Mesenchymal stem cell (in vitro differentiated cells and primary cell): ENCODE measurements around the gene SELENOH.
"Not testable (repeated sequence)": the region's sequence is repeated elsewhere in the genome, so short reads cannot be mapped to it uniquely, and the experiment has no call there.

ENCODE experiments used
- DNase-seq: peaks from one replicate; pipeline ENCODE4 v3.0.0-alpha.2; 2013
- H2AFZ ChIP-seq: one replicate; pipeline ENCODE4 v1.6.1; 2013; ENCODE audit warnings: low read depth, mild to moderate bottlenecking, control low read depth, inconsistent platforms, low read length, moderate library complexity
- H2AK5ac ChIP-seq: 2 replicates; pipeline ENCODE4 v1.6.1; 2013; ENCODE audit warnings: low read length, moderate library complexity, mild to moderate bottlenecking, inconsistent platforms; ENCODE audit not compliant: severe bottlenecking
- H2BK120ac ChIP-seq: one replicate; pipeline ENCODE4 v1.6.1; 2013; ENCODE audit warnings: low read depth, mild to moderate bottlenecking, inconsistent platforms, low read length, moderate library complexity
- H2BK12ac ChIP-seq, 2 experiments: one replicate each; pipeline ENCODE4 v1.6.1; 2013; ENCODE audit warnings: inconsistent platforms in 2 of 2, low read length in 2 of 2, mild to moderate bottlenecking in 2 of 2, moderate library complexity in 2 of 2, control low read depth in 1 of 2
- H2BK15ac ChIP-seq: one replicate; pipeline ENCODE4 v1.6.1; 2013; ENCODE audit warnings: mild to moderate bottlenecking, low read depth, inconsistent platforms; ENCODE audit not compliant: poor library complexity, severe bottlenecking
- H2BK5ac ChIP-seq: 2 replicates; pipeline ENCODE4 v1.6.1; 2013; ENCODE audit warnings: low read depth, mild to moderate bottlenecking, low read length, control low read depth, inconsistent platforms; ENCODE audit not compliant: poor library complexity, severe bottlenecking
- H3K14ac ChIP-seq, 2 experiments: one replicate each; pipeline ENCODE4 v1.6.1; 2013; ENCODE audit warnings: inconsistent platforms in 2 of 2, low read length in 2 of 2, control low read depth in 1 of 2, mild to moderate bottlenecking in 1 of 2, moderate library complexity in 1 of 2
- H3K18ac ChIP-seq, 2 experiments: one replicate each; pipeline ENCODE4 v1.6.1; 2013; ENCODE audit warnings: inconsistent platforms in 2 of 2, low read length in 2 of 2, control low read depth in 1 of 2, low read depth in 1 of 2, mild to moderate bottlenecking in 1 of 2
- H3K23ac ChIP-seq, 2 experiments: one replicate each; pipeline ENCODE4 v1.6.1; 2013; ENCODE audit warnings: inconsistent platforms in 2 of 2, low read length in 2 of 2, mild to moderate bottlenecking in 2 of 2, moderate library complexity in 2 of 2, control low read depth in 1 of 2
- H3K27ac ChIP-seq: 2 replicates; pipeline ENCODE4 v1.5.1; 2013; ENCODE audit warnings: mild to moderate bottlenecking, moderate library complexity, low read length, control low read depth, inconsistent platforms; ENCODE audit not compliant: poor library complexity, severe bottlenecking
- H3K27me3 ChIP-seq, 2 experiments: 2 replicates each; pipeline versions ENCODE4 v1.6.1 to v1.7.0; 2013; ENCODE audit warnings: low read length in 2 of 2, mild to moderate bottlenecking in 2 of 2, moderate library complexity in 2 of 2, control low read depth in 1 of 2, inconsistent platforms in 1 of 2; ENCODE audit not compliant: control insufficient read depth in 1 of 2, insufficient read depth in 1 of 2
- H3K36me3 ChIP-seq, 2 experiments: 2 replicates each; pipeline versions ENCODE4 v1.6.1 to v1.7.0; 2013; ENCODE audit warnings: low read length in 2 of 2, control low read depth in 1 of 2, inconsistent platforms in 1 of 2, low read depth in 1 of 2, mild to moderate bottlenecking in 1 of 2; ENCODE audit not compliant: insufficient read depth in 2 of 2, control insufficient read depth in 1 of 2
- H3K4ac ChIP-seq, 2 experiments: one replicate each; pipeline ENCODE4 v1.6.1; 2013; ENCODE audit warnings: inconsistent platforms in 2 of 2, low read length in 2 of 2, mild to moderate bottlenecking in 2 of 2, moderate library complexity in 2 of 2, control low read depth in 1 of 2, low read depth in 1 of 2
- H3K4me1 ChIP-seq: 2 replicates; pipeline ENCODE4 v1.6.1; 2013; ENCODE audit warnings: low read depth, low read length, control low read depth; ENCODE audit not compliant: control insufficient read depth, insufficient read depth
- H3K4me2 ChIP-seq: 2 replicates; pipeline ENCODE4 v1.6.1; 2013; ENCODE audit warnings: low read length, mild to moderate bottlenecking, inconsistent platforms; ENCODE audit not compliant: poor library complexity, severe bottlenecking
- H3K4me3 ChIP-seq, 2 experiments: 2 replicates each; pipeline versions ENCODE4 v1.5.1 to v1.7.0; 2013; ENCODE audit warnings: low read length in 2 of 2, mild to moderate bottlenecking in 2 of 2, control low read depth in 1 of 2, low read depth in 1 of 2; ENCODE audit not compliant: insufficient read depth in 1 of 2
- H3K79me1 ChIP-seq: replicated peaks from 2 replicates; pipeline ENCODE4 v1.6.1; 2013; ENCODE audit warnings: mild to moderate bottlenecking, control low read depth, low read length, inconsistent platforms; ENCODE audit not compliant: poor library complexity, severe bottlenecking
- H3K9ac ChIP-seq: 2 replicates; pipeline ENCODE4 v1.7.0; 2013; ENCODE audit warnings: mild to moderate bottlenecking, low read length, moderate library complexity
- H3K9me3 ChIP-seq: 2 replicates; pipeline ENCODE4 v1.7.0; 2013; ENCODE audit warnings: mild to moderate bottlenecking, low read length; ENCODE audit not compliant: control insufficient read depth
- H4K8ac ChIP-seq: one replicate; pipeline ENCODE4 v1.6.1; 2013; ENCODE audit warnings: inconsistent platforms, mild to moderate bottlenecking, low read length, moderate library complexity
- H4K91ac ChIP-seq: one replicate; pipeline ENCODE4 v1.6.1; 2013; ENCODE audit warnings: mild to moderate bottlenecking, low read length, inconsistent platforms
- WGBS: methylation state at CpG from one replicate; pipeline ENCODE4 v1.1.7; 2013; ENCODE audit warnings: mixed read lengths; 5-methylcytosine and 5-hydroxymethylcytosine counted together

SELENOH gene

GRCh38 chr11:57716726-57717125, 24.6 kb upstream of the SELENOH start:
- H3K27ac ChIP-seq, DNase-seq: not testable (repeated sequence)

GRCh38 chr11:57727185-57727584, 14.1 kb upstream of the SELENOH start:
- WGBS = 94% methylated on average over 2 of the region's 2 CpGs
- Histone ChIP-seq H3K36me3 (peaks cover 0 to 3% of the 10 kb centered on the region in 2 experiments), H4K91ac (no peak overlapping the region), H3K9me3 (no peaks in the 10 kb centered on the region), H3K27ac (no peak overlapping the region), H3K4me3 (no peak overlapping the region), H2BK120ac (no peak overlapping the region), H3K18ac (no peak overlapping the region), H2BK12ac (no peak overlapping the region), H3K27me3 (no peaks in the 10 kb centered on the region), H3K4me2 (no peak overlapping the region), H2BK15ac (no peak overlapping the region), H3K14ac (no peak overlapping the region), H3K23ac (no peak overlapping the region), H2BK5ac (no peak overlapping the region), H3K4ac (no peak overlapping the region), H2AK5ac (no peak overlapping the region), H3K9ac (no peak overlapping the region), H3K79me1 (peaks cover 11% of the 10 kb centered on the region), H3K4me1 (no peaks in the 10 kb centered on the region), H4K8ac (no peak overlapping the region), H2AFZ (no peak overlapping the region)
- DNase-seq = no peak

More at GRCh38 chr11:57716726-57717125, 24.6 kb upstream of the SELENOH start:
- H3K4me2 ChIP-seq, H2BK12ac ChIP-seq, H3K79me1 ChIP-seq, H3K4me3 ChIP-seq, H3K14ac ChIP-seq, H2BK120ac ChIP-seq, H3K9me3 ChIP-seq, H3K27me3 ChIP-seq, H2BK5ac ChIP-seq, H2AFZ ChIP-seq, H2BK15ac ChIP-seq, H4K91ac ChIP-seq, H3K18ac ChIP-seq, H3K23ac ChIP-seq, H3K4me1 ChIP-seq, H2AK5ac ChIP-seq, H3K9ac ChIP-seq, H3K4ac ChIP-seq, H4K8ac ChIP-seq: not testable (repeated sequence)
- H3K36me3 ChIP-seq = peaks cover 9 to 18% of the 10 kb centered on the region in 2 experiments
- WGBS = 97% methylated on average over 5 of the region's 34 CpGs

GRCh38 chr11:57728829-57729228, 12.5 kb upstream of the SELENOH start:
- Histone ChIP-seq H3K36me3 (no peaks in the 10 kb centered on the region), H2BK120ac (no peak overlapping the region), H2AK5ac (no peak overlapping the region), H3K18ac (no peak overlapping the region), H3K9me3 (no peaks in the 10 kb centered on the region), H3K9ac (no peak overlapping the region), H4K91ac (no peak overlapping the region), H3K27me3 (no peaks in the 10 kb centered on the region), H2AFZ (no peak overlapping the region), H3K27ac (no peak overlapping the region), H3K79me1 (peaks cover 16% of the 10 kb centered on the region), H2BK5ac (no peak overlapping the region), H3K4ac (no peak overlapping the region), H2BK12ac (no peak overlapping the region), H3K14ac (no peak overlapping the region), H3K4me3 (no peak overlapping the region), H4K8ac (no peak overlapping the region), H3K23ac (no peak overlapping the region), H3K4me1 (no peaks in the 10 kb centered on the region), H2BK15ac (no peak overlapping the region), H3K4me2 (no peak overlapping the region)
- no peak for DNase-seq
- WGBS = 54% methylated on average over 6 of the region's 7 CpGs

GRCh38 chr11:57729479-57729878, 11.8 kb upstream of the SELENOH start:
- Histone ChIP-seq H4K8ac (no peak overlapping the region), H3K14ac (no peak overlapping the region), H3K27me3 (no peaks in the 10 kb centered on the region), H2AFZ (no peak overlapping the region), H2BK12ac (no peak overlapping the region), H3K36me3 (peaks cover 0 to 3% of the 10 kb centered on the region in 2 experiments), H2BK15ac (no peak overlapping the region), H2BK120ac (no peak overlapping the region), H3K79me1 (peaks cover 16% of the 10 kb centered on the region), H2BK5ac (no peak overlapping the region), H3K4me2 (no peak overlapping the region), H3K27ac (no peak overlapping the region), H3K4me3 (no peak overlapping the region), H2AK5ac (no peak overlapping the region), H3K18ac (no peak overlapping the region), H4K91ac (no peak overlapping the region), H3K9me3 (no peaks in the 10 kb centered on the region), H3K23ac (no peak overlapping the region), H3K4ac (no peak overlapping the region), H3K4me1 (no peaks in the 10 kb centered on the region), H3K9ac (no peak overlapping the region)
- 98% methylated on average over 4 of the region's 7 CpGs for WGBS
- DNase-seq = no peak
